ENCODE data around the gene PFKFB4.

DNA sequence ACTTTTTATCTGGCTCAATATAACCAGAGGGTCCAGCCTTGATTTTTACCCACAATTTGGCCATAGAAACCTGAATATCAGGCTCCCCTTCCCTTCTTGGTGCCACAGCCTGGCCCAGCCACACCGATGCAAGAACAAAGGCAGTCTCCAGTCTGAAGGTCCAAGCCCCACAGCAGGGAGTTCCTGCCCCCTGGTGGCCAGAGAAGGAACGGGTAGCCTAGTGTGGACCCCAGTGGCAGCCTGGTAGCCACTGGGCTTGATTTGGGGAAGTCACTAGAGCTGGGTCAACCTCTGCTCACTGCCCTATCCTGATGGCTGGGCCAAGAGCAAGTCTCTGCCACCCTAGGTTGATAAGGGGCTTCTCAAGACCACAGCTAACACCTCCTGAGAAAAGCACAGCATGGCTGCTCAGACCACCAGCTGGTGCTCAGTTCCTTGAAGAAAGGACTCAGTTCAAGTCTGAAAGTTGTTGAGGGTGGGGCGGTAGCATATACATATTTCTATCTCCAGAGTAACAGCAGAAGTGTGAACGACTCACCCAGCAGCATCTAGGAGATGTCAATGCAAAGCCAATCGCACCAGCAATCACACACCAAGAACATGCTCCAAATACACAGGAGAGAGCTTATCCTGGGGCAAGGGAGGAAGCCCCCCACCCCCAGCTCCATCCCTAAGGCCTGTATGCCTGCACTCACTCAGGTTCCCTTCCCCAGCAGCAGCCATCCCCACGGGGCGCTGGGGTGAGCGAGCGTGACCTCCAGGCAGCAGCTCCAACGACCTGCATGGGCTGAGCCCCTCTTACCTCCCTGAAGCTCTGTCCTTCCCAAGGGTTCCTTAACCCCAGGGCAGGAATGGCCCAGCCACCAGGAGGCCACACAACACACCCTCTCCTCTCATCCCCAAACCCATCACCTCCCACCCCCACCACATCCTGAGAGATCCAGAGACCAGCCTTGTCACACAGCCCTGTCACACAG, 7.6 kb downstream of the PFKFB4 start:
- TF ChIP-seq POLR2A (IDR thresholded peaks at IDR 0.05), result no peak
- no peak for TF ChIP-seq POLR2AphosphoS5 (IDR thresholded peaks at IDR 0.05)

Data from sigmoid colon (tissue), 4 donors.